ENCODE data around the gene USP3.

USP3 gene, protein sequence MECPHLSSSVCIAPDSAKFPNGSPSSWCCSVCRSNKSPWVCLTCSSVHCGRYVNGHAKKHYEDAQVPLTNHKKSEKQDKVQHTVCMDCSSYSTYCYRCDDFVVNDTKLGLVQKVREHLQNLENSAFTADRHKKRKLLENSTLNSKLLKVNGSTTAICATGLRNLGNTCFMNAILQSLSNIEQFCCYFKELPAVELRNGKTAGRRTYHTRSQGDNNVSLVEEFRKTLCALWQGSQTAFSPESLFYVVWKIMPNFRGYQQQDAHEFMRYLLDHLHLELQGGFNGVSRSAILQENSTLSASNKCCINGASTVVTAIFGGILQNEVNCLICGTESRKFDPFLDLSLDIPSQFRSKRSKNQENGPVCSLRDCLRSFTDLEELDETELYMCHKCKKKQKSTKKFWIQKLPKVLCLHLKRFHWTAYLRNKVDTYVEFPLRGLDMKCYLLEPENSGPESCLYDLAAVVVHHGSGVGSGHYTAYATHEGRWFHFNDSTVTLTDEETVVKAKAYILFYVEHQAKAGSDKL

DNA sequence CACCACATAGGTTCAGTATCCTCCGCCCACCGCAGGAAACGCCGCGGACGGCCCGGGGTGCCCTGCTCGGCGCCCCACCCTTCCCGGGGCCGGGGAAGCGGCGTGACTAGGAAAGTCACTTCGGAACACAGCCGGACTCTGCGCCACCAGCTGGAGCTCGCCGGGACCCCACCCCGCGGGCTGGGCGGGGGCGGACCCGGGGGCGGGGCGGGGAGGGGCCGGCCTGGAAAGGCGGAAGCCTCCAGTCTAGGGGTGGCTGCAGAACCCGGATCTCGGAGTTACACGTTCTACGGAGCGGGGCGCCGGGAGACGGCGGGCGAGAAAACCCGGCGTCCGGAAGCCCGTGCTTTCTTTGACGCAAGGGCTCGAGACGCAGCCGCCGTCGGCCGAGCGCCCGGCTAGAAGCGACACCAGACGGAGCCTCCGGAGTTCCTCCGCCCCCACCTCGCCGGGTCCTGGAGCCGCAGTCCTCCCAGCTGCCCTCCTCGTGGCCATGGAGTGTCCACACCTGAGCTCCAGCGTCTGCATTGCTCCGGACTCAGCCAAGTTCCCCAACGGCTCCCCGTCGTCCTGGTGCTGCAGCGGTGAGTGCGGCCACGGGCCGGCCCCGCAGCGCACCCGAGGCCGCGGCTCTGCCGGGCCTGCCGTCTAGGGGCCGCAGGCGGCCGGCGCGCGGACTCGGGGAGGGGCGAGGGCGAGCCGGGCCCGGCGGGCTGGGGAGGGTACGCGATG lies at the start of gene USP3:
TSS of gene USP3 (plus strand) at position 347 of the 732 bp plus-strand sequence. CDS start at position 494, 147 bp downstream.
- peak; percentile 81 for DNase-seq (ENCODE audit: low read depth, low spot score)

DNA sequence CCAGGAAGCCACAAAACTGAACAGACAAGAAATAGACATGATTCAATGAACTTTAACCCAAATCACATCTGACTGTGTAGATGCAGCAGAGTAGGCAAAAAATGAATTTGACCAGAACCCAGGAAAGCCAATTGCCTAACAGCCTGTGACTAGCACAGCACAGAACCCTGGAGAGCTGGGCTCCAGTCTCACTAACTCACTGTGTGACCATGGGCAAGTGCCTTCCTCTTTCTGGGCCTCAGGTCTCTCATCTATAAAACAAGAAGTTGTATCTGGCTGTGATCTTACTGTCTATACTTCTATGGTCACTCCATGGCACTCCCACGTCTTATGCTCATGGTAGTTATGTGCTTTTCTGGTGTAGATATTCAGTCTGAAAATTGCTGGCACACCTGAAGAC lies 48.1 kb upstream of the USP3 start:
- no peak for DNase-seq (ENCODE audit: low read depth, low spot score)

DNA sequence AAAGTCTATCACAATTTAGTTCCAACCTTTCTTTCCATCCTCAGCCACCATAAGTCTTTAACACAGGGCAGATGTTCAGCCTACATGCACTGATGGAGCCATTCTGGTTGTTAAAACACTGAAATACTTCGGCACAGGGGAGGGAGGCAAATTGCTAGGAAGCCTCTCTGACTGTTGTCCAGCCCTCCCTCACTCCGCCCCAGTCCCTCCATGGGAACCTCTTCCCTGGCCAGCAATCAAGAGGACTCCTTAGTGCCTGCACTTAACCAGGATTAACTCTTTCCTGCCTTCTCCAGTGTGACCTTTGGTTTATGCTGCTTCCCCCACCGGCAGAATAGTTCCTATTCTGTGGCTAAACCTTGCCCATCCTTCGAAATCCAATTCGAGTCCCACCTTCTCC lies 47.0 kb upstream of the USP3 start:
- no peak for DNase-seq (ENCODE audit: low read depth, low spot score)

DNA sequence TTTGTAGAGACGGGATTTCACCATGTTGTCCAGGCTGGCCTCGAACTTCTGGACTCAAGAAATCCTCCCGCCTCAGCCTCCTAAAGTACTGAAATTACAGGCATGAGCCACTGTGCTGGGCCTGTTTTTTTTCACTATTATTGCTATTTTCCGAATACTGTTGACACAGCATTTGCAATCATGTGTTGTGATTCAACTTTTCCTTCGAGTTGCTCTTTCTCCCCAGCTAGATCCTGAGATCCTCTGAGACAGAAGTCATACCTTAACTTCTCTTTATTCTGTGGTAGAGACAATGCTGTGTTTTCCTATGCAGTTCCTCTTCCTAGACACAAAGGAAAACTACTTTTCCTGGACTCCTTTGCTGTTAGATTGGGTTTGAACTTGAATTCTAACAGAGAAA lies 46.4 kb upstream of the USP3 start:
- no peak for DNase-seq (ENCODE audit: low read depth, low spot score)

DNA sequence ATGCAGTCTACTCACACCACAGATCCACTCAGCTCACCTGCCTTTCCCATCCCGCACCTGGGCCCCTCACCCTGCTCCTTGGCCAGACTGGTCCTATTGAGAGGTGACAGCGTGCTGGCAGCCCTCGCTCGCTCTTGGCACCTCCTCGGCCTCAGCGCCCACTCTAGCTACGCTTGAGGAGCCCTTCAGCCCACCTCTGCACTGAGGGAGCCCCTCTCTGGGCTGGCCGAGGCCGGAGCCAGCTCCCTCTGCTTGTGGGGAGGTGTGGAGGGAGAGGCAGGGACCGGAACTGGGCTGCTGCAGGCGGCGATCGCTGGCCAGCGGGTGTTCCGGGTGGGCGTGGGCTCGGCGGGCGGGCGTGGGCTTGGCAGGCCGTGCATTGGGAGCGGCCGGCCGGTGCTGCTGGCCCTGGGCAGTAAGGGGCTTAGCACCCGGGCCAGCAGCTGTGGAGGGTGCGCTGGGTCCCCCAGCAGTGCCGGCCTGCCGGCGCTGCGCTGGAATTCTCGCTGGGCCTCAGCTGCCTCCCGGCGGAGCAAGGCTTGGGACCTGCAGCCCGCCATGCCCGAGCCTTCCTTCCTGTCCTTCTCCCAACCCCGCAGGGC lies 45.5 kb upstream of the USP3 start:
- no peak for DNase-seq (ENCODE audit: low read depth, low spot score)

DNA sequence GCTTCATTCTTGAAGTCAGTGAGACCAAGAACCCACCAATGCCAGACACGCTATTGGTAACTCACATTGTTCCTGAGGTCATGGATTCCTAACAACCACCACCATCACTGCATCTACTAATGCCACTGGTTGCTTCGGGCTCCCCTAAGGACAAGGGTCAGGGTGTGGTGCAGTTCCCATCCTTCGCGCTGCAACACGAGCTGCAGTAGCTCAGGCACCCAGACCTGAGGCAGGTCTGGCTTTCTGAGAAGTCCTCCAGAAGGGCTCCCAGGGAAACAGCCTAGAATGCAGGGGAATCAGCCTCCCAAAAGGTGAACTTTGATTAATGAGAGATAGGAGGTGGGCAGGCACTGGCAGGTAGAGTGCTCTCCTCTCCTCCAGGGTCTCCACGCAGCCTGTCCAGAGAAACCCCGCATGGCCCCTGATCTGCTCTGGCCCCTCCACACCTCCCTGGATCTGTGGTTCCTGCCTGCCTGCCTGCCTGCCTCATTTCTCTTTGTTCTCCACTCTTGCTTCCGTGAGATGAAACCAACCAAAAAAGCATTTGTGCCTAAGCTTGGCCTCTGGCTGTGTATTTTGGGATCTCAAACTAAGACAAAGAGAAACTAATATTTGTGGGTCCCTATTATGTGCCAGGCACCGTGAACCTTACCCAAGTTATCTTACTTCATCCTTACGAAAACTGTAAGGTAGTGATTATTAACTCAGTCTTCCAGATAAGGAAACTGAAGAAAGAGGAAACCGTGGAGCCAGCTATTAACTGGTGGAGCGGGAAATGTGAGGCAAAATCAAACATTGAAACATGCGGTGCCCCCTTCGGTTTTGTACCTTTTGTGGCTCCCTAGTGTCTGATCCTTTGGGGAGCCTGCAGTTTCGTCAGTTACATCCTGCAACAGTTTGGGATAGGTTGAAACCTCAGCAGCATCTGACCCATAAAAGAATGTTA lies 43.9 kb upstream of the USP3 start:
- DNase-seq (ENCODE audit: low read depth, low spot score), result no peak

DNA sequence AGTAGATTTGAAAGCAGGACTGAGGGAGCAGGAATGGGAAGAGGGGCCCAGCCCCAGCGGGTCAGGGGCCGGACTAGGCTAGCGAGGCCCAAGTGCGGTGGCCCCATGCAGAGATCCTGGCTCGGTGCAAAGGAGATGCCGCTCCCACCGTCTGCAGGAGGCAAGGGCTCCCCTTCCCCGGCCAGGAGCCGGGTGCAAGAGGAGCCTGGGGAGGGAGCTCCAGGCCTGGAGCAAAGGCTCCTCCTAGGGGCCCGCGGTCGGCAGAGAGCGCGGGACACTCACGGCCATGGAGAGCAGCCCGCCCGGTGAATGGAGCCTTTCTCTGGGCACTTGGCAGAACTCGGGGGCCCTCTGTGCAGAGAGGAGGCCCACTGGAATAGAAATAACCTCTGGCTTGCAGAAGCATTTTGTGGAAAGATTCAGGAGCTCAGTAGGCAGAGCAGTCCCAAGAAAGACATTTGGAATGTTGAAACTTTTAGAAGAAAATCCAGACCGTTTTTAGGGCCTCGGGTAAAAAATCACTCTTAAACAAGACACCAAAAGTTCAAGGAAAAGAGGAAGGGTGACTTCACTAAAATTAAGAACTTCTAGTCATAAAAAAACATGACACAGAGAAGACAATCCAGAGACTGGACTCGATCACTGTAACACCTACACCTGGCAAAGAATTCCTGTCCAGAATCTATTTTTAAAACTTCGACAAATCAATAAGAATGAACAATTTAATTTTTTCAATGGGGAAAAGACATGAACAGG lies 43.0 kb upstream of the USP3 start:
- no peak for DNase-seq (ENCODE audit: low read depth, low spot score)

DNA sequence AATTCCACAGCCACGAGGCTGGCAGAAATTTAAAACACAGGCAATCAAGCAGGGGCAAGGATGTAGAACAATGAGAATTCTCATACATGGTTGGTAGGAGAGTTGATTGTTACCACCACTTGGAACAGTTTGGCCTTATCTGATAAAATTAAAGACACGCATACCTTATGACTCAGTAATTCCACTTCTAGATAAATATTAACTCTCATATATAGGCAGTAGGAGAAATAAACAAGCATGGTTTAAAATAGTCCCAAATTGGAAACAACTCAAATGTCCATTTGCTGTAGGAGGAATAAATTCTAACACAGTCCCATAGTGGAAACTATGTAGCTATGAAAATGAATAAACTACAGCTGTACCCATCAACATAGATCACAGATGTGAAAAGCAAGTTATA lies 42.3 kb upstream of the USP3 start:
- no peak for DNase-seq (ENCODE audit: low read depth, low spot score)

DNA sequence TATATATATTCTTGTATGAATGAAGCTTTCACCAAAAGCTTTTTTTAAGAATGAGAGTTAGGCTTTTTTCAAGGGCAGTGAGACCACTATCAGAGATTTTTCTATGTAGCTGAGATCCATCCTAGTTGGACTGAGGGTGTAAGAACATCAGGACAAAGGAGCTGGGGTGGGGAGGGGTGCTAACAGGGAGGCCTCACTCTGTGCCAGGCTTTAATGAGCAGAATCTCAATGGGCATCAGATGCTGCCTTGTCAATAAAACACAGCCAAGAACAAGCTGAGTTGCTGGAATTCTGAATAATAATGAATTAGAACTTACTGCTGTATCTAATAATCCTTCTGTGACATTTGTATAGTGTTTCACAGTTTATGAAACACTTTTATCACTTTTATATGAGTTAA lies 41.4 kb upstream of the USP3 start:
- no peak for DNase-seq (ENCODE audit: low read depth, low spot score)

DNA sequence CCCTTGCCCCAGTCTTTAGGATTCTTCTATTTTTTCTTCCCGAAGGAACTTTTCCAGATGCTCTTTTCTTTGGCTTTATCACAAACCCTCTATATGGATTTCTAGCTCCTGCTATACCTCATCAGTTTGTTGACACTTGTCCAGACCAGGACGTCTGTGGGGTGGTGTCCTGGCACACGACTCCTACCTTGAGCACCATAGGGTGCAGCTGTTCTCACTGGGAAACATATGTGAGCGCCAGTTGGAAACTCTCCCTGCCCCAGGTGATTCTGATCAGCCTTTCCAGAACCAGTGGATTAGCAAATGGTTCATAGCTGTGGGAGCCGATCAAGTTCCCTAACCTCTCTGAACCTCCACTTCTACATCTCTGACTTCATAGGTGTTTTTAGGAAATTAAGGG lies 40.6 kb upstream of the USP3 start:
- DNase-seq (ENCODE audit: low read depth, low spot score), result no peak

DNA sequence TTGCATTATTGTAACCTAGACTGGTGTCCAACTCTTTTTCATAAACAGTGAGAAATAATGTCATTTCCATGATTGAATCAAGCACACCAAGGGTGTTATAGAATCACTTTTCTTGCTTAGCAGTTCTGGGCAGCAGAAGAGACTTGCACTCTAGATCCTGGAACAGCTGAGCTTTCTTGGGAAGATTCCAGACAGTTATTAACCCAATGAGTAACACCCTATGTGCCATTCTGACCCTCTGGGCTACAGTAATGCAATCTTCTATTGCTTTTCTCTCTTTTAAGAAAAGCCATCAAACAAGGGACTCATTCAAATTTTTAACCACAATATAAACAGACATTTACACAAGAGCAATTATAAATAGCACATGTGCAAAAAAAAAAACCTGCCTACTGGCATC lies 39.3 kb upstream of the USP3 start:
- no peak for DNase-seq (ENCODE audit: low read depth, low spot score)

DNA sequence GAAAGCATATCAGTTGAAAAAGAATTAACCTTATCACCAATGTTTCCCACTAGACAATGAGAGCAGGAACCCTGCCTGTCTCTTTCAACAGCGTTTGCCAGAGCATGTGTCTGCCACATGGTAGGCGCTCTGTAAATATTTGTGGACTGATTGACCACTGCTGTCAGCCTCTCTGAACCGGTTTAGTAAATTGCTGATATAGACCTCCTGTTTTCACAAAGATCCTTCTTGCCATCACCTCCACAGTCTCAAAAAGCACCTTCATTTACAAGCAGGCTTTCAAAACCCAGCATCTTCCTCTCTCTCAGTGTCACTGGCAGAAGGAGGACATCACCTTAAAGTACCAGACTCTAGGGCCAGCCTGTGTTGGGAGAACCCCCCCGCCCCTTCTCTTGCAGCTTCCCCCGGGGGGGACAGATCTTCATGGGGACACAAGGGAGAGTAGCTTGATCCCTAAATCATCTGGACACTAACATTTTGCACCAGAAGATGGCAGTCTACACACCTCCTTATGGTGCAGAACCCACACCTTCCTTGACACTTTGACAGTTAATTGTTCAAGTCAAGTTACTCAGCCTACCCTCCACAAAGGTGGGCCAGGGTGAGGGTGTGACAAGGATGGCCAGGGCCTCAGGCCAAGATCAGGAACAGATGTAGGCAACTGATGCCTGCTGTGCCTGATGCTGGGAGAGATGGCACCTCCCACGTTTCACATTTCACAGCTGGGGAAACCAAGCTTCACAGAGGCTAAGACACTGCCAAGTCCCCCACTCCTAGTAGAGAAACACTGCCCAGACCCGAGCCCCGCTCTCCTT lies 37.8 kb upstream of the USP3 start:
- DNase-seq (ENCODE audit: low read depth, low spot score), result peak; percentile 36

DNA sequence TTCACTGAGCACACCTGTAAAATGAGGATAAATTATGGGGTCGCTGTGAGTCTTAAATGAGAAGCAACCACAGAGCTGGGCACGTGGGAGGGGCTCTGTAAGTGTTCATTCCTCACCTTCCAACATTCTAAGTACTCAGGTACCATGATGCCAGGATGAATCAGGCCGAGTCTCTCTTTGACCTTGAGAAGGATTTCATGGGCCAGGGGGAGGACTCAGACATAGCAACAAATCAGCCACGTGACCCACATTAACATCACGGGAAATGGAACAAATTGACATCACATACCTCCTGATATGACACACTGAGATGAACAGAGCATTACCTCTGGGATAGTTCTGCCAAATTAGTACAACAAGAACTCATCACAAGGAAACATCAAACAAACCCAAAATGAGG lies 35.2 kb upstream of the USP3 start:
- DNase-seq (ENCODE audit: low read depth, low spot score), result no peak

DNA sequence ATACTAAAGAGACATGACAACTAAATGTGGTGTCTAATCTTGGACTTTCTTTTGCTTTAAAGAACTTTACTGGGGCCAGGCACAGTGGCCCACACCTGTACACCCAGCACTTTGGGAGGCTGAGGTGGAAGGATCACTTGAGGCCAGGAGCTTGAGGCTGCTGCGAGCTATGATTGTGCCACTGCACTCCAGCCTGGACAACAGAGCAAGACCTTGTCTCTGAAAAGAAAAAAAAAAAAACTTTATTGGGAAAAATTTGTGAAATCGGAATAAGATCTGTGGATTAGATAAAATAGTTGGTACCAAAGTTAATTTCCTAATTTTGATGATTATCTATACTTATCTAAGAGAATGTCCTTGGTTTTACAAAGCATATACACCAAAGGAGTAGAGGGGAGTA lies 34.4 kb upstream of the USP3 start:
- DNase-seq (ENCODE audit: low read depth, low spot score), result no peak

DNA sequence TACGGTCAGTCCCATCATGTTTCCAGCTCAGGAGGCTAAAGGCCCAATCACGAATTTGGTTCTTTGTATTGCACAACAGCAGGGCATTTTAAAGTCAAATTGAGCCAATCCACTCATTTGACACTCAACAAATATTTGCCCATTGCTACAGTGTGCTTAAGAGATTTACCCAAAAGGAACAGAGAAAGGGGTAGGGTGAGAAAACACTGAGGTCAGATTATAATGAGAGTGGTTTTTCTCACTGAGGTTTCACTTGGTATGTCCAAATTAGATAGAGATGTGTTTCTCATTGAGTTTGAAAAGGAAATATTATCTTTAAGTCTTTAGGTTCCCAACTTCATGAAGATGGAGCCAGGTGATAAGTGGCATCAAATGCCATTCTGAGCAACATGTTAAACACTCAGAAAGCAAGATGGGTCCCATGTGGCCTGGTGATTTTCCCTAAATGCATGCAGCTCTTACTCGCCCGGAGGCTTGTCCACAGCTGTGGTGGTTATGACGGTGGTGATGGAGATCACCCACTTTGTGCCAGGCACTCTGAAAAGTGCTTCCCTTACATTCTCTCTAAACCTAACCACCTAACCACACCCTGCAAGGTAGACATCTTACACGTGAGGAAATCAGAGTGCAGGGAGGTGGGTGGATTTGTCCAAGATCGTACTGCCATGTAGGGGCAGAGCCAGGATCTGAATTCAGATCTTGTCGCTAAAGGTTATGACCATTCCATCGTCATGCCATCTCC lies 31.2 kb upstream of the USP3 start:
- no peak for DNase-seq (ENCODE audit: low read depth, low spot score)

DNA sequence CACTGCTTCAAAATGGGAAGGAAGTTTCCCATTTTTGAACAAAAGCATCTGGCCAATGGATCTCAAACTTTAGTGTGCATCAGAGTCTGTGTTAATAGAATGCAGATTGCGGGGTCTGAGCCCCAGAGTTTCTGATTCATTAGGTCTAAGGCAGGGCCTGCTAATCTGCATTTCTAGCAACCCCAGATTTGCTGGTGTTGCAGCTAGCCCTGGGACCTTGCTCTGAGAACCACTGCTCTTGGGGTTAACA lies 30.7 kb upstream of the USP3 start:
- DNase-seq (ENCODE audit: low read depth, low spot score), result no peak

DNA sequence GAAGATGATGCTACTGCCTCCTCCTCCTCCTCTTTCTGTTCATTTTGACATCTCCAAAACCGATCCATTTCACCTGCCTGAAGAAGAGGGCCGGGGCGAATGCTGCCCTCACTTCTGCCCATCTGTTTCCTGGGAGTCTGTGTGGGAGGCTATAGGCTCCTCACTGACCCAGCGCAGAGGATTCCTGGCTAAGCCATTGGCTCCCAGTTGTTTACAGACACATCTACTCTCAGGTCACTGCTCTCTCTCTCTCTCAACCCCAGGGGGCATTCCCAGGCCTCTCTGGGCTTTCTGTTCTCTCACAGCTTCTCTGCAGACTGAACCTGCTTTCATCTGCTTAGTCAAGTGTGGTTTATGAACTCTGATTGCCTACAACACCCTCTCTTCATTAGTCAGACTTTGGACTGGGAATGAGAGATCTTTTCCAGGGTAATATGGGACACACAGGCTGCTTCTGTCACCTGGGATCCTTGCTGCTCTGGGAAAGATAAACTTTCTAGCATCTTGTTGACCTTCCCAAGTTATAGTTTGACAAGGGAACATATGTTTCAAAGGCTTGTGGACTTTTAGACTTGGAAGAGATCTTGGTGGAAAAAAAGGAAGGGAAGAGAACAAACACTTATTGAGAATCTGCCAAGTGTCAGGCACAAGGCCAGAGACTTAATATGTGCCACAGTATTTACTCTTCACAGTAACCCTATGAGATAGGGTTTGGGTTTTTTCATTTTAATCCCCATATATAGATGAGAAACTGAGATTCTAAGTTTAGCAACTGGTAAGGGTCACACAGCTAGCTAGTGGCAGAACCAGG lies 30.2 kb upstream of the USP3 start:
- DNase-seq (ENCODE audit: low read depth, low spot score), result no peak

DNA sequence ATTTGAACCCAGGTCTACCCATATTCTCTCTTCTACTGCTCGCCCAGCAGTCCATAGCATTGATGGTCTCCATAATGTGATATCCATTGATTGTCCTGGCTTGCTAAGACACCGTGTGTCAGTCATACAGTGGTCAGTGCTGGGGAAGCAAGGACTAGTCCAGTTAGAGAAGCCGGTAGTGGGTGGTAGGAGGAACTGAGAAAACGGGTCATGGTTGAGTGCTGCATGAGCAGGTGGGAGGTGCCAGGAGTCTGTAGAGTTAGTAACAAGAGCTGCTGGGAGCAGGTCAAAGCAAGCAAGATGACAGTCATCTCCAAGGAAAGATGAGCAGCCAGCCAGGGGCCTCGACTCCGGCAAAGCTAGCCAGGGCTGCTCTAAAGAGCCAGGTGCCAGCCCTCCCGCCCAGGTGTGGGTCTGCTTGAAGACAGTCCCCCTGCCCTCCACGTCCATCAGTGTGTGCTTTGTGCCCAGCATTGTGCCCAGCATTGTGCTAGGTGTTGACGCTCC lies 29.5 kb upstream of the USP3 start:
- DNase-seq (ENCODE audit: low read depth, low spot score), result no peak
